ENCODE results near the gene AKR1B1. TPM values are rescaled to one million over a fixed set of nuclear protein-coding genes. Genes with fewer than 3 reads are reported as not detected.

Gene AKR1B1
- polyA plus RNA-seq, 1 of the 3 experiments (the other 2 are of a cell fraction), result 216 TPM

- Histone ChIP-seq H3K9me2 (no peaks in the 10 kb centered on the region), H3K9ac (no peak overlapping the region), H3K27me3 (ENCODE audit: insufficient read depth) (no peaks in the 10 kb centered on the region; the same call in 1 of the 2 replicates), H4K20me1 (ENCODE audit: insufficient read depth) (no peaks in the 10 kb centered on the region), H3K9me3 (no peaks in the 10 kb centered on the region), H3K4me3 (ENCODE audit: low read depth in 2 of 2, low read length in 1 of 2) (no peak overlapping the region), H2AFZ (ENCODE audit: low read depth) (no peak overlapping the region), H3K4me2 (no peak overlapping the region), H3K27ac (ENCODE audit: low read depth in 2 of 2, low read length in 1 of 2) (no peak overlapping the region), H3K36me3 (replicated peaks in 1 of 2; ENCODE audit: control insufficient read depth in 1 of 2, insufficient read depth in 2 of 2, low read length in 1 of 2) (no peaks in the 10 kb centered on the region), H3K79me2 (ENCODE audit: insufficient read depth) (no peaks in the 10 kb centered on the region), H3F3A (replicated peaks; ENCODE audit: insufficient read depth) (peaks cover 5% of the 10 kb centered on the region), H3K4me1 (ENCODE audit: control insufficient read depth in 1 of 2, insufficient read depth in 2 of 2, low read depth in 1 of 2, low read length in 1 of 2) (peaks cover 0 to 7% of the 10 kb centered on the region in 2 experiments; a peak in 2 of 4 replicates)
- WGBS (ENCODE audit: low lambda C conversion rate), result 43% methylated on average over 2 of the region's 2 CpGs
- ChIA-PET POLR2A (no interaction called here), CTCF (interaction anchor here (1.1 to 8.4 kb wide), 4 partner anchors 24 to 123 kb away, joined by 3 to 50 read pairs (median 27); partner anchors contain the start of gene AKR1B1)
- TF ChIP-seq, protein P1, sequence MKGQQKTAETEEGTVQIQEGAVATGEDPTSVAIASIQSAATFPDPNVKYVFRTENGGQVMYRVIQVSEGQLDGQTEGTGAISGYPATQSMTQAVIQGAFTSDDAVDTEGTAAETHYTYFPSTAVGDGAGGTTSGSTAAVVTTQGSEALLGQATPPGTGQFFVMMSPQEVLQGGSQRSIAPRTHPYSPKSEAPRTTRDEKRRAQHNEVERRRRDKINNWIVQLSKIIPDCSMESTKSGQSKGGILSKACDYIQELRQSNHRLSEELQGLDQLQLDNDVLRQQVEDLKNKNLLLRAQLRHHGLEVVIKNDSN (IDR thresholded peaks at IDR 0.05; ENCODE audit: borderline replicate concordance, low read depth), result no peak
- TF ChIP-seq GABPA (IDR thresholded peaks at IDR 0.05; ENCODE audit: low read depth) (no peak), RAD21 (IDR thresholded peaks at IDR 0.05; ENCODE audit: low read length) (no peak), SMC3 (IDR thresholded peaks at IDR 0.05; ENCODE audit: low read depth, low read length) (no peak), FOSL2 (IDR thresholded peaks at IDR 0.05; ENCODE audit: borderline replicate concordance, low read depth) (no peak), TAF1 (IDR thresholded peaks at IDR 0.05; ENCODE audit: borderline replicate concordance, low read depth, low read length) (no peak), SIN3A (IDR thresholded peaks at IDR 0.05; ENCODE audit: borderline replicate concordance, low read depth, low read length) (no peak)
- TF ChIP-seq, protein P2, sequence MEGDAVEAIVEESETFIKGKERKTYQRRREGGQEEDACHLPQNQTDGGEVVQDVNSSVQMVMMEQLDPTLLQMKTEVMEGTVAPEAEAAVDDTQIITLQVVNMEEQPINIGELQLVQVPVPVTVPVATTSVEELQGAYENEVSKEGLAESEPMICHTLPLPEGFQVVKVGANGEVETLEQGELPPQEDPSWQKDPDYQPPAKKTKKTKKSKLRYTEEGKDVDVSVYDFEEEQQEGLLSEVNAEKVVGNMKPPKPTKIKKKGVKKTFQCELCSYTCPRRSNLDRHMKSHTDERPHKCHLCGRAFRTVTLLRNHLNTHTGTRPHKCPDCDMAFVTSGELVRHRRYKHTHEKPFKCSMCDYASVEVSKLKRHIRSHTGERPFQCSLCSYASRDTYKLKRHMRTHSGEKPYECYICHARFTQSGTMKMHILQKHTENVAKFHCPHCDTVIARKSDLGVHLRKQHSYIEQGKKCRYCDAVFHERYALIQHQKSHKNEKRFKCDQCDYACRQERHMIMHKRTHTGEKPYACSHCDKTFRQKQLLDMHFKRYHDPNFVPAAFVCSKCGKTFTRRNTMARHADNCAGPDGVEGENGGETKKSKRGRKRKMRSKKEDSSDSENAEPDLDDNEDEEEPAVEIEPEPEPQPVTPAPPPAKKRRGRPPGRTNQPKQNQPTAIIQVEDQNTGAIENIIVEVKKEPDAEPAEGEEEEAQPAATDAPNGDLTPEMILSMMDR (IDR thresholded peaks at IDR 0.05), result no peak
- DNase-seq, result no peak
Measured at GRCh38 chr7:134483296-134483695, 24.4 kb upstream of the AKR1B1 start.

- Histone ChIP-seq H3K27me3 (ENCODE audit: insufficient read depth) (no peaks in the 10 kb centered on the region; the same call in 1 of the 2 replicates), H3K27ac (ENCODE audit: low read depth in 2 of 2, low read length in 1 of 2) (no peak overlapping the region), H3K36me3 (replicated peaks in 1 of 2; ENCODE audit: control insufficient read depth in 1 of 2, insufficient read depth in 2 of 2, low read length in 1 of 2) (no peaks in the 10 kb centered on the region), H3K4me1 (ENCODE audit: control insufficient read depth in 1 of 2, insufficient read depth in 2 of 2, low read depth in 1 of 2, low read length in 1 of 2) (peaks cover 0 to 7% of the 10 kb centered on the region in 2 experiments; a peak in 2 of 4 replicates), H3K4me2 (no peak overlapping the region), H3K9me2 (no peaks in the 10 kb centered on the region), H3K9ac (no peak overlapping the region), H3F3A (replicated peaks; ENCODE audit: insufficient read depth) (peaks cover 5% of the 10 kb centered on the region), H3K79me2 (ENCODE audit: insufficient read depth) (no peaks in the 10 kb centered on the region), H2AFZ (ENCODE audit: low read depth) (no peak overlapping the region), H4K20me1 (ENCODE audit: insufficient read depth) (no peaks in the 10 kb centered on the region), H3K4me3 (ENCODE audit: low read depth in 2 of 2, low read length in 1 of 2) (no peak overlapping the region), H3K9me3 (no peaks in the 10 kb centered on the region)
- CTCF ChIA-PET, result interaction anchor here (1.1 to 8.4 kb wide), 5 partner anchors 10 to 65 kb away, joined by 3 to 50 read pairs (median 20); partner anchors contain the start of gene AKR1B1
- no peak for DNase-seq
- POLR2A ChIA-PET, result no interaction called here
- no peak for TF ChIP-seq JUND (IDR thresholded peaks at IDR 0.05)
Measured at GRCh38 chr7:134482858-134483257, 24.0 kb upstream of the AKR1B1 start.

Measured in SK-N-SH (cell line).